Ishikawa (cell line): Measurements from ENCODE around the gene KIF4B.

ENCODE experiments used
- CREB1 ChIP-seq: IDR thresholded peaks from 2 replicates; pipeline ENCODE4 v1.6.1; 2012; ENCODE audit warnings: low read depth
- EGR1 ChIP-seq: IDR thresholded peaks from 2 replicates; pipeline ENCODE4 v1.6.1; 2012
- EP300 ChIP-seq: IDR thresholded peaks from 2 replicates; pipeline ENCODE4 v1.6.1; 2012; ENCODE audit warnings: borderline replicate concordance
- FOXM1 ChIP-seq: IDR thresholded peaks from 2 replicates; pipeline ENCODE4 v1.6.1; 2012; ENCODE audit warnings: low read depth, borderline replicate concordance
- NFIC ChIP-seq: IDR thresholded peaks from 2 replicates; pipeline ENCODE4 v1.6.1; 2012
- RAD21 ChIP-seq: IDR thresholded peaks from 2 replicates; pipeline ENCODE4 v1.6.1; 2012; ENCODE audit warnings: low read depth
- TAF1 ChIP-seq: IDR thresholded peaks from 2 replicates; pipeline ENCODE4 v1.6.1; 2012; ENCODE audit warnings: low read depth, mild to moderate bottlenecking
- TEAD4 ChIP-seq: IDR thresholded peaks from 2 replicates; pipeline ENCODE4 v1.6.1; 2012
- USF1 ChIP-seq: IDR thresholded peaks from 2 replicates; pipeline ENCODE4 v1.6.1; 2012
- YY1 ChIP-seq: IDR thresholded peaks from 2 replicates; pipeline ENCODE4 v1.6.1; 2012; ENCODE audit warnings: low read depth
- TF ChIP-seq, protein P1 (sequence below): IDR thresholded peaks from 2 replicates; pipeline ENCODE4 v1.6.1; 2012; ENCODE audit warnings: low read depth, mild to moderate bottlenecking
- TF ChIP-seq, protein P2 (sequence below): IDR thresholded peaks from 2 replicates; pipeline ENCODE4 v1.6.1; 2012

DNA sequence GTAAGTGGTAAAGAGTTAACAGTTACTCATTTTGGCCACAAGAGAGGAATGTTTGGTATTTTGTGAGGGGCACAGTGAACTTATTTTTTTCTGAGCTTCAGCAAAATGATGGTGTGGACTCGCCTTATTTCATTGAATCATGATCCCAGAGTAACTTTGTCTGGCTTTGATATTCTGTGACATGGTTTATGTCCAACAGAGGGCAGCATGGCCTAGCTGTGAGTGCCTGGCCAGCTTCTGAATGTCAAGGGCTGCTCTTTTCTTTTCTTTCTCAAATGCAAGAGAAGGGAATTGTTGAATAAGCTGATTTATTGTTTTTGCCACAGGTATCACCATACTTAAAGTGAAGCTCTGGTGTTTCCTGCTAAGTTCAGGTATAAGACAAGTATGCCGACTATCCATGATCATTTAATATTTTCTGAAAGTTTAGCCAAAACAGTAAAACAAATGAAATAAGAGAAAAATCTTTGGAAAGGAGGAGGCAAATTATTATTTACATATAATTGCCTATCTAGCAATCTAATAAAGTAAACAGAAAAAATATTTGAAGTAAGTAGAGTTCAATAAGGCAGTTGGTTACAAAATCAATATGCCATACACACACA, 41.0 kb upstream of the KIF4B start:
- no peak for TF ChIP-seq TAF1
- TF ChIP-seq, protein P1, sequence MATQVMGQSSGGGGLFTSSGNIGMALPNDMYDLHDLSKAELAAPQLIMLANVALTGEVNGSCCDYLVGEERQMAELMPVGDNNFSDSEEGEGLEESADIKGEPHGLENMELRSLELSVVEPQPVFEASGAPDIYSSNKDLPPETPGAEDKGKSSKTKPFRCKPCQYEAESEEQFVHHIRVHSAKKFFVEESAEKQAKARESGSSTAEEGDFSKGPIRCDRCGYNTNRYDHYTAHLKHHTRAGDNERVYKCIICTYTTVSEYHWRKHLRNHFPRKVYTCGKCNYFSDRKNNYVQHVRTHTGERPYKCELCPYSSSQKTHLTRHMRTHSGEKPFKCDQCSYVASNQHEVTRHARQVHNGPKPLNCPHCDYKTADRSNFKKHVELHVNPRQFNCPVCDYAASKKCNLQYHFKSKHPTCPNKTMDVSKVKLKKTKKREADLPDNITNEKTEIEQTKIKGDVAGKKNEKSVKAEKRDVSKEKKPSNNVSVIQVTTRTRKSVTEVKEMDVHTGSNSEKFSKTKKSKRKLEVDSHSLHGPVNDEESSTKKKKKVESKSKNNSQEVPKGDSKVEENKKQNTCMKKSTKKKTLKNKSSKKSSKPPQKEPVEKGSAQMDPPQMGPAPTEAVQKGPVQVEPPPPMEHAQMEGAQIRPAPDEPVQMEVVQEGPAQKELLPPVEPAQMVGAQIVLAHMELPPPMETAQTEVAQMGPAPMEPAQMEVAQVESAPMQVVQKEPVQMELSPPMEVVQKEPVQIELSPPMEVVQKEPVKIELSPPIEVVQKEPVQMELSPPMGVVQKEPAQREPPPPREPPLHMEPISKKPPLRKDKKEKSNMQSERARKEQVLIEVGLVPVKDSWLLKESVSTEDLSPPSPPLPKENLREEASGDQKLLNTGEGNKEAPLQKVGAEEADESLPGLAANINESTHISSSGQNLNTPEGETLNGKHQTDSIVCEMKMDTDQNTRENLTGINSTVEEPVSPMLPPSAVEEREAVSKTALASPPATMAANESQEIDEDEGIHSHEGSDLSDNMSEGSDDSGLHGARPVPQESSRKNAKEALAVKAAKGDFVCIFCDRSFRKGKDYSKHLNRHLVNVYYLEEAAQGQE = no peak
- TF ChIP-seq YY1 = no peak
- no peak for TF ChIP-seq NFIC
- no peak for TF ChIP-seq USF1
- TF ChIP-seq, protein P2, sequence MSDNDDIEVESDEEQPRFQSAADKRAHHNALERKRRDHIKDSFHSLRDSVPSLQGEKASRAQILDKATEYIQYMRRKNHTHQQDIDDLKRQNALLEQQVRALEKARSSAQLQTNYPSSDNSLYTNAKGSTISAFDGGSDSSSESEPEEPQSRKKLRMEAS = no peak
- no peak for TF ChIP-seq EP300
- no peak for TF ChIP-seq TEAD4
- TF ChIP-seq FOXM1 = no peak
- no peak for TF ChIP-seq EGR1
- TF ChIP-seq RAD21 = peak; percentile 57
- TF ChIP-seq CREB1 = no peak
